Measurements from ENCODE around the gene AUTS2.

- TF ChIP-seq CTCF (IDR thresholded peaks at IDR 0.05; ENCODE audit: insufficient read depth, low read length) (no peak), POLR2AphosphoS5 (IDR thresholded peaks at IDR 0.05; ENCODE audit: low read depth) (no peak), REST (IDR thresholded peaks at IDR 0.05; ENCODE audit: insufficient replicate concordance, low read depth) (no peak), GABPA (IDR thresholded peaks at IDR 0.05; ENCODE audit: low read depth) (no peak)
Observed at GRCh38 chr7:69769826-69770225, 171.6 kb downstream of the AUTS2 start.

All from HL-60 (cell line).